Measurements from ENCODE around the gene HSPA1B.
"Not testable (repeated sequence)": the region's sequence is repeated elsewhere in the genome, so short reads cannot be mapped to it uniquely, and the experiment has no call there.

HSPA1B gene

DNA sequence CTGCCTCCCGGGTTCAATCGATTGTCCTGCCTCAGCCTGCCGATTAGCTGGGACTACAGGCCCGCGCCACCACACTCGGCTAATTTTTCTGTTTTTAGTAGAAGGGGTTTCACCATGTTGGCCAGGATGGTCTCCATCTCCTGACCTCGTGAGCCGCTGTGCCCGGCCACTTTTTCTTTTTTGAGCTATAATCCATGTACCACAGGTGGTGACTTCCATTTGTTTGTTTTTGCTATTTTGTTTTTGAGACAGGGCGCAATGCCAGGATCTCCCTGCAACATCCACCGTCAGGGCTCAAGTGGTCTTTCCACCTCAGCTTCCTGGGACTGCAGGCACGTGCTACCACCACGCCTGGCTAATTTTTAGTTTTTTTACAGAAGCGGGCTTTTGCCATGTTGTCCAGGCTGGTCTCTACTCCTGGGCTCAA, 8.5 kb downstream of the HSPA1B start:
- no peak overlapping the region for H3K23ac ChIP-seq (ENCODE audit: low read length)
- H3K27ac ChIP-seq (ENCODE audit: low read depth, low read length): peak overlapping the region; percentile 37
- H4K12ac ChIP-seq (ENCODE audit: low read depth, low read length): no peak overlapping the region
- no peak for DNase-seq
- H3K9ac ChIP-seq (ENCODE audit: low read length): peak overlapping the region; percentile 33
- no peaks in the 10 kb centered on the region for H3K27me3 ChIP-seq (ENCODE audit: insufficient read depth, low read length)
- no peak overlapping the region for H4K8ac ChIP-seq (ENCODE audit: low read depth, low read length)
- peaks cover 34 to 46% of the 10 kb centered on the region in 2 experiments for H3K36me3 ChIP-seq (ENCODE audit: control insufficient read depth in 1 of 2, insufficient read depth in 2 of 2, low read length in 2 of 2)
- H3K4me3 ChIP-seq (ENCODE audit: low read depth, low read length): peak overlapping the region; percentile 62
- no peak overlapping the region for H2AK5ac ChIP-seq (ENCODE audit: low read length)
- no peak overlapping the region for H2BK120ac ChIP-seq (ENCODE audit: insufficient read depth, low read length, poor library complexity)
- peak overlapping the region; percentile 51 for H3K18ac ChIP-seq (ENCODE audit: low read length)
- H2BK5ac ChIP-seq (ENCODE audit: low read depth, low read length, poor library complexity): peak overlapping the region; percentile 12
- H3K9me3 ChIP-seq (ENCODE audit: insufficient read depth, low read depth, low read length): no peaks in the 10 kb centered on the region
- WGBS (ENCODE audit: extremely low coverage, insufficient coverage, insufficient read length): no CpG with 5 or more reads among the region's 14 CpGs
- peak overlapping the region; percentile 93 for H3K4me2 ChIP-seq (ENCODE audit: low read length)
- peak overlapping the region; percentile 14 for H3K14ac ChIP-seq (ENCODE audit: low read length)
- H3K79me1 ChIP-seq (ENCODE audit: low read length): peaks cover 16% of the 10 kb centered on the region
- peak overlapping the region; percentile 98 for H3K4ac ChIP-seq (ENCODE audit: low read depth, low read length)
- H3K4me1 ChIP-seq (ENCODE audit: control insufficient read depth in 1 of 2, insufficient read depth in 2 of 2, low read length in 2 of 2): peaks cover 12 to 18% of the 10 kb centered on the region in 2 experiments
- no peak overlapping the region for H4K91ac ChIP-seq (ENCODE audit: low read depth, low read length)
- no peak overlapping the region for H2BK12ac ChIP-seq (ENCODE audit: low read length)
- peaks cover 19% of the 10 kb centered on the region for H3K79me2 ChIP-seq (ENCODE audit: control insufficient read depth, insufficient read depth, low read length, poor library complexity)
- H2AFZ ChIP-seq (ENCODE audit: insufficient read depth, low read length, poor library complexity): no peak overlapping the region

DNA sequence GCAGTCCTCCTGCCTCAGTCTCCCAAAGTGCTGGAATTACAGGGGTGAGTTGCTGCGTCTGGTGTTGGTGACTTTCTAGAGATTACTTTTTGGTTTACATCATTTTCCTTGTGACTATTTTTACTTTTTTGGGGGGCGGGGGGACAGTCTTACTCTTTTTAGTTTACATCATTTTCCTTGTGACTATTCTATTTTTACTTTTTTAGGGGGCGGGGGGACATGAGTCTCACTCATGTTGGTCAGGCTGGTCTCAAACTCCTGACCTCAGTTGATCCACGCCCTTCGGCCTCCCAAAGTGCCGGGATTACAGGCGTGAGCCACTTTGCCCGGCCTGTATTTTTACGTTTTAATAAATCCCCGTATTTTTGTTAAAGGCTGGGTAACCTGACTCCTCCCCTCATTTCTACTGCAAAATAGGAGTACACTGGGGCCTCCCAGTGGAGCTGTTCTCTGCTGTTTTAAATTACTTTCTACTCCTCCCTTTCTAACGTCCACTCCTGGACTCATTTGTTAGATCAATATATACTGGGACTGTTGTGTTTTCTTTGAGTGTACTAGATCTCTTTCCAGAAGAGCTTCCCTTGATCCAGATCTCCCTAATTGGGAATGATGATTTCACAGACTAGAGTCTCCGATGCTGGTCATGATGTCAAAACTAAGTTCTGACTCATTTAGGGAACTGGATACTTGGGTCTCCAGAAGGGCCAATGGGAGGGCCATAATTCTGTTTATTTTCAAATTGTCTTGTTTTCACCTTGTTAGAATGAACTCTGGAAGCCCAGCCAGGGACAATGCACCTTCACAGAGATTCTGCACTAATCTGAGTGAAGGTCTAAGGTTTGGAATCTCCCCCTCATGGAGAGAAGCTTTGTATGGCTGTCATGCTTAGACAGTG, 9.2 kb downstream of the HSPA1B start:
- no CpG with 5 or more reads among the region's 12 CpGs for WGBS (ENCODE audit: extremely low coverage, insufficient coverage, insufficient read length)
- no peak overlapping the region for H2BK12ac ChIP-seq (ENCODE audit: low read length)

GRCh38 chr6:31837369-31838113, 10.0 kb downstream of the HSPA1B start:
- DNase-seq: no peak
- Histone ChIP-seq H3K9ac (ENCODE audit: low read length) (peak overlapping the region; percentile 14), H3K27me3 (ENCODE audit: insufficient read depth, low read length) (no peaks in the 10 kb centered on the region), H3K23ac (ENCODE audit: low read length) (no peak overlapping the region), H3K9me3 (ENCODE audit: insufficient read depth, low read depth, low read length) (no peaks in the 10 kb centered on the region), H3K4me1 (ENCODE audit: control insufficient read depth in 1 of 2, insufficient read depth in 2 of 2, low read length in 2 of 2) (peaks cover 11 to 17% of the 10 kb centered on the region in 2 experiments), H4K8ac (ENCODE audit: low read depth, low read length) (no peak overlapping the region), H3K4me3 (ENCODE audit: low read depth, low read length) (no peak overlapping the region), H4K12ac (ENCODE audit: low read depth, low read length) (no peak overlapping the region), H3K36me3 (ENCODE audit: control insufficient read depth in 1 of 2, insufficient read depth in 2 of 2, low read length in 2 of 2) (peaks cover 36 to 48% of the 10 kb centered on the region in 2 experiments), H3K18ac (ENCODE audit: low read length) (no peak overlapping the region), H3K4me2 (ENCODE audit: low read length) (peak overlapping the region; percentile 93), H3K79me1 (ENCODE audit: low read length) (peaks cover 16% of the 10 kb centered on the region), H4K91ac (ENCODE audit: low read depth, low read length) (no peak overlapping the region), H3K14ac (ENCODE audit: low read length) (no peak overlapping the region), H2BK5ac (ENCODE audit: low read depth, low read length, poor library complexity) (no peak overlapping the region), H2BK12ac (ENCODE audit: low read length) (no peak overlapping the region), H3K4ac (ENCODE audit: low read depth, low read length) (peak overlapping the region; percentile 7), H2AFZ (ENCODE audit: insufficient read depth, low read length, poor library complexity) (no peak overlapping the region), H3K79me2 (ENCODE audit: control insufficient read depth, insufficient read depth, low read length, poor library complexity) (peaks cover 18% of the 10 kb centered on the region), H2AK5ac (ENCODE audit: low read length) (no peak overlapping the region), H2BK120ac (ENCODE audit: insufficient read depth, low read length, poor library complexity) (no peak overlapping the region), H3K27ac (ENCODE audit: low read depth, low read length) (no peak overlapping the region)
- no CpG with 5 or more reads among the region's 1 CpG for WGBS (ENCODE audit: extremely low coverage, insufficient coverage, insufficient read length)

More for the DNA sequence above, 9.2 kb downstream of the HSPA1B start:
- peak in 1 of 2 donors; percentile 50 for DNase-seq
- Histone ChIP-seq H3K18ac (ENCODE audit: low read length) (no peak overlapping the region), H3K14ac (ENCODE audit: low read length) (peak overlapping the region; percentile 14), H3K4ac (ENCODE audit: low read depth, low read length) (peak overlapping the region; percentile 98), H2BK120ac (ENCODE audit: insufficient read depth, low read length, poor library complexity) (no peak overlapping the region), H4K12ac (ENCODE audit: low read depth, low read length) (no peak overlapping the region), H3K27ac (ENCODE audit: low read depth, low read length) (peak overlapping the region; percentile 37), H2AFZ (ENCODE audit: insufficient read depth, low read length, poor library complexity) (no peak overlapping the region), H3K4me1 (ENCODE audit: control insufficient read depth in 1 of 2, insufficient read depth in 2 of 2, low read length in 2 of 2) (peaks cover 11 to 17% of the 10 kb centered on the region in 2 experiments), H2AK5ac (ENCODE audit: low read length) (no peak overlapping the region), H3K27me3 (ENCODE audit: insufficient read depth, low read length) (no peaks in the 10 kb centered on the region), H3K4me3 (ENCODE audit: low read depth, low read length) (peak overlapping the region; percentile 62), H2BK5ac (ENCODE audit: low read depth, low read length, poor library complexity) (peak overlapping the region; percentile 12), H3K36me3 (ENCODE audit: control insufficient read depth in 1 of 2, insufficient read depth in 2 of 2, low read length in 2 of 2) (peaks cover 36 to 48% of the 10 kb centered on the region in 2 experiments), H4K8ac (ENCODE audit: low read depth, low read length) (no peak overlapping the region), H3K79me1 (ENCODE audit: low read length) (peaks cover 16% of the 10 kb centered on the region), H3K23ac (ENCODE audit: low read length) (no peak overlapping the region), H3K9ac (ENCODE audit: low read length) (peak overlapping the region; percentile 35), H4K91ac (ENCODE audit: low read depth, low read length) (no peak overlapping the region), H3K79me2 (ENCODE audit: control insufficient read depth, insufficient read depth, low read length, poor library complexity) (peaks cover 18% of the 10 kb centered on the region), H3K9me3 (ENCODE audit: insufficient read depth, low read depth, low read length) (no peaks in the 10 kb centered on the region), H3K4me2 (ENCODE audit: low read length) (peak overlapping the region; percentile 93)

DNA sequence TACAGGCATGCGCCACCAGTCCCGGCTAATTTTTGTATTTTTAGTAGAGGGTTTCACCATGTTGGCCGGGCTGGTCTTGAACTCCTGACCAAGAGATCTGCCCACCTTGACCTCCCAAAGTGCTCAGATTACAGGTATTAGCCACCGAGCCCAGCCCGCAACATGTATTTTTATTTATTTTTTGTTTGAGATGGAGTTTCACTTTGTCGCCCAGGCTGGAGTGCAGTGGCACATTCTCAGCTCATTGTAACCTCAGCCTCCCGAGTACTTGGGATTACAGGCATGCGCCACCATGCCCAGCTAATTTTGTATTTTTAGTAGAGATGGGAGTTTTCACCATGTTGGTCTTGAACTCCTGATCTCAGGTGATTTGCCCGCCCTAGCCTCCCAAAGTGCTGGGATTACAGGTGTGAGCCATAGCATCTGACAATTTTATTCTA, 10.6 kb downstream of the HSPA1B start:
- H4K8ac ChIP-seq (ENCODE audit: low read depth, low read length); H3K4ac ChIP-seq (ENCODE audit: low read depth, low read length); H3K9ac ChIP-seq (ENCODE audit: low read length); H3K23ac ChIP-seq (ENCODE audit: low read length); H2BK5ac ChIP-seq (ENCODE audit: low read depth, low read length, poor library complexity); H3K18ac ChIP-seq (ENCODE audit: low read length); H2BK12ac ChIP-seq (ENCODE audit: low read length); H2AK5ac ChIP-seq (ENCODE audit: low read length); H3K14ac ChIP-seq (ENCODE audit: low read length); H3K27ac ChIP-seq (ENCODE audit: low read depth, low read length); H4K91ac ChIP-seq (ENCODE audit: low read depth, low read length); H4K12ac ChIP-seq (ENCODE audit: low read depth, low read length); H3K9me3 ChIP-seq (ENCODE audit: insufficient read depth, low read depth, low read length); H2BK120ac ChIP-seq (ENCODE audit: insufficient read depth, low read length, poor library complexity); H2AFZ ChIP-seq (ENCODE audit: insufficient read depth, low read length, poor library complexity); DNase-seq; H3K4me3 ChIP-seq (ENCODE audit: low read depth, low read length); H3K27me3 ChIP-seq (ENCODE audit: insufficient read depth, low read length): not testable (repeated sequence)
- peaks cover 11 to 17% of the 10 kb centered on the region in 2 experiments for H3K4me1 ChIP-seq (ENCODE audit: control insufficient read depth in 1 of 2, insufficient read depth in 2 of 2, low read length in 2 of 2)
- peaks cover 36 to 48% of the 10 kb centered on the region in 2 experiments for H3K36me3 ChIP-seq (ENCODE audit: control insufficient read depth in 1 of 2, insufficient read depth in 2 of 2, low read length in 2 of 2)
- no CpG with 5 or more reads among the region's 9 CpGs for WGBS (ENCODE audit: extremely low coverage, insufficient coverage, insufficient read length)
- peak overlapping the region; percentile 93 for H3K4me2 ChIP-seq (ENCODE audit: low read length)
- peaks cover 18% of the 10 kb centered on the region for H3K79me2 ChIP-seq (ENCODE audit: control insufficient read depth, insufficient read depth, low read length, poor library complexity)
- peaks cover 16% of the 10 kb centered on the region for H3K79me1 ChIP-seq (ENCODE audit: low read length)
